Activated CD4-positive, CD25-positive, alpha-beta regulatory T cell treated with anti-CD3 and anti-CD28 coated beads, Interleukin-2, amount 50 U/mL, for 16 hours (primary cell): ENCODE data around the gene PAPOLA.
"Not testable (repeated sequence)": the region's sequence is repeated elsewhere in the genome, so short reads cannot be mapped to it uniquely, and the experiment has no call there.

Experiments used
- DNase-seq: peaks from one replicate; pipeline ENCODE4 v3.0.0-alpha.2; 2020; ENCODE audit warnings: low read depth, low spot score

The PAPOLA gene

GRCh38 chr14:96502621-96503305, 581 bp downstream of the PAPOLA start:
- DNase-seq: no peak

GRCh38 chr14:96503306-96503679, 1.1 kb downstream of the PAPOLA start:
- DNase-seq: no peak

GRCh38 chr14:96504353-96504752, 2.2 kb downstream of the PAPOLA start:
- DNase-seq: not testable (repeated sequence)

- no peak for DNase-seq
Measured at GRCh38 chr14:96507723-96508122, 5.5 kb downstream of the PAPOLA start.

- no peak for DNase-seq
Measured at GRCh38 chr14:96508900-96509299, 6.7 kb downstream of the PAPOLA start.

GRCh38 chr14:96509457-96510090, 7.4 kb downstream of the PAPOLA start:
- no peak for DNase-seq

- DNase-seq: no peak
Measured at GRCh38 chr14:96511146-96511545, 9.0 kb downstream of the PAPOLA start.

GRCh38 chr14:96511667-96512066, 9.5 kb downstream of the PAPOLA start:
- DNase-seq: no peak

- no peak for DNase-seq
Measured at GRCh38 chr14:96512122-96512521, 9.9 kb downstream of the PAPOLA start.

GRCh38 chr14:96512602-96513397, 10.6 kb downstream of the PAPOLA start:
- no peak for DNase-seq

GRCh38 chr14:96514694-96515093, 12.5 kb downstream of the PAPOLA start:
- no peak for DNase-seq

GRCh38 chr14:96515731-96516130, 13.5 kb downstream of the PAPOLA start:
- DNase-seq: no peak

- no peak for DNase-seq
Measured at GRCh38 chr14:96516351-96516750, 14.2 kb downstream of the PAPOLA start.

- DNase-seq: no peak
Measured at GRCh38 chr14:96519970-96520369, 17.8 kb downstream of the PAPOLA start.

GRCh38 chr14:96525452-96525851, 23.3 kb downstream of the PAPOLA start:
- DNase-seq: no peak

GRCh38 chr14:96532632-96533031, 30.4 kb downstream of the PAPOLA start:
- DNase-seq: no peak

- DNase-seq: no peak
Measured at GRCh38 chr14:96536807-96537206, 34.6 kb downstream of the PAPOLA start.

GRCh38 chr14:96538097-96538989, 36.2 kb downstream of the PAPOLA start:
- no peak for DNase-seq

GRCh38 chr14:96538990-96539317, 36.8 kb downstream of the PAPOLA start:
- DNase-seq: no peak

GRCh38 chr14:96554315-96554910, 52.2 kb downstream of the PAPOLA start:
- no peak for DNase-seq

- DNase-seq: no peak
Measured at GRCh38 chr14:96559571-96559970, 57.4 kb downstream of the PAPOLA start.
